HG03280 (cell line): Measurements from ENCODE around the gene TAF4.

ENCODE experiments used
- ATAC-seq: cut with Tn5 transposase; IDR thresholded peaks from one replicate; pipeline ENCODE4 v1.9.1; 2021; ENCODE audit warnings: mild to moderate bottlenecking, moderate library complexity; ENCODE audit not compliant: unreplicated experiment

TAF4 gene

GRCh38 chr20:61934716-61935530 is 130.8 kb downstream of the TAF4 start:
- ATAC-seq, result no peak

- no peak for ATAC-seq
Observed at GRCh38 chr20:61933951-61934715, 131.5 kb downstream of the TAF4 start.

- ATAC-seq, result no peak
Observed at GRCh38 chr20:61933481-61933950, 132.2 kb downstream of the TAF4 start.

GRCh38 chr20:61932711-61933480 is 132.8 kb downstream of the TAF4 start:
- no peak for ATAC-seq

GRCh38 chr20:61932199-61932592 is 133.5 kb downstream of the TAF4 start:
- no peak for ATAC-seq

- no peak for ATAC-seq
Observed at GRCh38 chr20:61931476-61932198, 134.0 kb downstream of the TAF4 start.

GRCh38 chr20:61930776-61931475 is 134.8 kb downstream of the TAF4 start:
- ATAC-seq, result no peak

- no peak for ATAC-seq
Observed at GRCh38 chr20:61929971-61930666, 135.6 kb downstream of the TAF4 start.

GRCh38 chr20:61929561-61929960 is 136.1 kb downstream of the TAF4 start:
- no peak for ATAC-seq

GRCh38 chr20:61927826-61928541 is 137.7 kb downstream of the TAF4 start:
- ATAC-seq, result no peak

- no peak for ATAC-seq
Observed at GRCh38 chr20:61927193-61927825, 138.4 kb downstream of the TAF4 start.

- ATAC-seq, result no peak
Observed at GRCh38 chr20:61926796-61927192, 138.9 kb downstream of the TAF4 start.

- ATAC-seq, result no peak
Observed at GRCh38 chr20:61926253-61926613, 139.4 kb downstream of the TAF4 start.

GRCh38 chr20:61925555-61926252 is 140.0 kb downstream of the TAF4 start:
- no peak for ATAC-seq

- no peak for ATAC-seq
Observed at GRCh38 chr20:61924858-61925554, 140.7 kb downstream of the TAF4 start.
